UCSD-AML1 (cell line): ENCODE data around the gene KAT6B.
A peak's percentile ranks its signal among the peaks of the same experiment; 100 is the strongest.

Source experiments
- DNase-seq: peaks from one replicate; lab custom pipeline; 2025; ENCODE audit not compliant: unreplicated experiment; lab: John Stamatoyannopoulos, UW

KAT6B gene

DNA sequence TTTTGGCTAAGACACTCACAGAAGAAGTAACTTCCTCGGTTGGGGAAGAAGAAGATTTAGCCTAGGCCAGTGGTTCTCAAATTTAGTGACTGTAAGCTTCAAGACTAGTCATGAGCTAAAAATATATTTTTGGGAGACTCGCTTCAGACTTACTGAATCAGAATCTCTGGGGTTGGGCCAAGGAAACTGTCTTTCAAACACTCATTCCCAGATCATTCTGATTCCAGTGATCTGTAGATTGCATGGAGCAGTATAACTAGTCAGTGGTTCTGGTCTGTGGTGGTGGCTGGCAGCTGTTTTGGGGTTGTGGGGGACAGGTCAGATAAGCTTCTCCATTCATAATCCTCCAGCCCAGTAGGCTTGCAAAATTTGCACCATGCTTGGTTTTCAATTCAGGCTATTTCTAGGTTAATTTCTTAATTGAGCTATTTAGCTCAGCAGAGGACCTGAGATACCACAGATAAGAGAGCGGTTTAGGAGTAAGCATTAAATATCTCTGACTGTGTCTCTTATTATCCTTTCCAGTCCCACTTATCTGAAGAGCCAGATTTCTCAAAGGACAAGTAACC is 3.8 kb upstream of the KAT6B start:
- DNase-seq: no peak

- no peak for DNase-seq
These were observed 2.6 kb upstream of the KAT6B start for GRCh38 chr10:74823791-74824183.

DNA sequence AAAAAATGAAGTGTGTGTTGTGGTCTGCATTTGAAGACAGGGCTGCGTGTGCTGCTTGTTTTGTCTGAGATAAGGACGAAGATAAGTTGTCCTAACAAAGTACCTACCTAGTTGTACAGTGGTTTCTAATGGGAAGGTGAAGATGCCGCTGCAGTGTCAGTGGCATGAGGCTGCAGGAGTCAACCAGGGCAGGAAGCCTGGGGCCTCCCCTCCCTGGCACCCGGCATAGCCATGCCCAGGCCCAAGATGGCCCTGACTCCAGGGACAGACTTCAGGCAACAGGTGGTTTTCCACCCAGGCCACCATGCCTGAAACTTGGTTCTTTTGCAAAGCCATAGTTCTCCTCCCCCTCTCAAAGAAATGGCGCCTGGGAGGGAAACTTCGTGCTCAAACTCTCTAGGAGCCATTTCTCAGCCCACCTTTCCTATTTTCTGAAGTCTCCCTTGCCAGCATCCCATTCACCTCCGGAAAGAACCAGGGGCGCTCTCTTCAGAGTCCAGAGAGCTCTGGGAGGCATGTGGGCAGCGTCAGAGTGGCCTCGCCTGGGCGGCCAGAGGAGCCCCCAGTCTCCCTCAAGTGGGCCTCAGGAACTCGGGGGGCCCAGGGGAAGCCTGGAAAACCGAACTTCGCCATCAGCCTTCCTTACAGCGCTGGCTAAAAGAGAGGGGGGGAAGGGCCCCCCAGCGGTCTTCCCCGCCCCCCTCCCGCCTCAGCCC is 2.1 kb upstream of the KAT6B start:
- no peak for DNase-seq

DNA sequence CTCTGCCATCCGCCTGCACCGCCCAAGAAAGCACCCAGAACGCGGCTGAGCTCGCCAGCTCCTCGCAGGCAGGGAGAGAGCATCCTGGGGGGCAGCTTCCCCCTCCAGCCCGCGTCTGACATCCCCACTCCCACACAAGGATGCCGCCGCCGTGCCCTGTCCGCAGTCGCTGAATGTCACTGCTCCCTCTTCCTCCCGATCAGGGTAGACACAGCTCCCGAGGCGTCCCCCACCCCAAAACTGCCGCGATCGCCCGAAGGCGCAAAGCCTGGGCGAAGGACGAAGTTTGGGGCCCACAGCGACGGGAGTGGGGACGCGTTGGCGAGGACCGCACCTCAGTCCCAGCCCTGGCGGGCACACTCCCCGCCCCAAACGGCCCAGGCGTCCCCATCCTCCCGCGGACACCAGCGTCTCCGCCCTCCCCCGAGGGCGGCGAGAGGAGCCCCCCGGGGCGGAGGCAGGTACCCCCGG is 1.5 kb upstream of the KAT6B start:
- DNase-seq: peak; percentile 67

- peak; percentile 78 for DNase-seq
These were observed 844 bp upstream of the KAT6B start for GRCh38 chr10:74825371-74826141.

- no peak for DNase-seq
These were observed 643 bp downstream of the KAT6B start for GRCh38 chr10:74827045-74827441.

- no peak for DNase-seq
These were observed 1.3 kb downstream of the KAT6B start for GRCh38 chr10:74827694-74828093.

- DNase-seq: no peak
These were observed 2.5 kb downstream of the KAT6B start for GRCh38 chr10:74828946-74829345.

DNA sequence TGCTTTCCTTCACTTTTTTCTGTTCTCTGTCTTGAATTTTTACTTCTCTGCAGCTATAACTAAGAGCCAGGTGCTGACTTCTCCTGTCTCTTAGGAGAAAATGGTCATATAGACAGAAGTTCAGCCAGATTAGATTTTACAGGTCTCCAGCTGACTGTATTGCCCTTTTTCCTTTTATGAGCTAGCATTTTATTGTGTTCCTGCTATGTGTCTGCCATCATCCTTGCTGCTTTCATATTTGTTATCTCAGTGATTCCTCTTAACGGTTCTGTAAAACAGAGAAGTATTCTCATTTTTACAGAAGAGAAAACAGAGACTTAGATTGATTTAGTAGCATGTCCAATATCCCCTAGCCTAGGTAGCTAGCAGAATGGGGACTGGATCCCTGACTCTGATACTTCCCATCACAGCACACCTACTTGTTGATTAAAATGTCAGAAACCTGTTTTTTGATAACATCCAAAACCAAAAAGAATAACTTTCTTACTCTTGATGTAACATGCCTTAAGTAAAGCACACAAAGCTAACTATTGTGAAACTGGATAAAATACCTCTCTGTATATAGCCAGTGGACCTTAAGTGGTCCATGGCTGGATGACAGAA is 5.2 kb downstream of the KAT6B start:
- no peak for DNase-seq

DNA sequence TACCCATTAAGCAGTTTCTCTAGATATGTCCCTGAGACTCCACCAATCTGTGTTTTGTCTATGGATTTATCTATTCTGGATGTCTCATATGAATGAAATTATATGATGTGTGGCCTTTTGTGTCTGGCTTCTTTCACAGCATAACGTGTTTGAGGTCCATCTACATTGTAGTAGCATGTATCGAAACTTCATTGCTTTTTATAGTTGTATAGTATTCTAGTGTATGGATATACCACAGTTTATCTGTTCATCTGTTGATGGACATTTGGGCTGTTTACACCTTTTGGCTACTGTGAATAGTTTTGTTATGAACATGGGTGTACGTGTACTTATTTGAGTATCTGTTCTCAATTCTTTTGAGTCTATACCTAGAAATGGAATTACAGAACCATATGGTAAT is 9.6 kb downstream of the KAT6B start:
- no peak for DNase-seq

GRCh38 chr10:74836877-74837276 is 10.5 kb downstream of the KAT6B start:
- DNase-seq: no peak

DNA sequence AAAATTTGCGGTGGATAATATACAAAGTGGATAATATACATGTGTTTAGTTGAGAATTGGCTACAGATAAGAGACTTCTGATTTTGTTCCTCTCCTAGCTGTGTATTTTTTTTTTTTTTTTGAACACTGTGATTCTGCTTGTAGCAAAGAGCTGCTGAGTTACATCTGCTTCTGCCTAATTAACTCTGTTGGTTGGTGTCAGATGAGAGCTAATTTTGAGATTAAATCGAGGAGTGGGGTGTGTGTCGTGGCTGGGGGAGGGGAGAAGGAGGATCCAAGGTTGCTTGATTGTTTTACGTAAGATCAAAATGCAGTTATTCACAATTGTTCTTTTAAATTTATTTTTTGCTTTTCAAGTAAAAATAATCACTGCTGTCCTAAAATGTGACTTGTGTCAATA is 11.3 kb downstream of the KAT6B start:
- DNase-seq: no peak

GRCh38 chr10:74839708-74840107 is 13.3 kb downstream of the KAT6B start:
- DNase-seq: no peak

- no peak for DNase-seq
These were observed 15.0 kb downstream of the KAT6B start for GRCh38 chr10:74841265-74841973.

GRCh38 chr10:74842301-74842954 is 16.0 kb downstream of the KAT6B start:
- DNase-seq: no peak

DNA sequence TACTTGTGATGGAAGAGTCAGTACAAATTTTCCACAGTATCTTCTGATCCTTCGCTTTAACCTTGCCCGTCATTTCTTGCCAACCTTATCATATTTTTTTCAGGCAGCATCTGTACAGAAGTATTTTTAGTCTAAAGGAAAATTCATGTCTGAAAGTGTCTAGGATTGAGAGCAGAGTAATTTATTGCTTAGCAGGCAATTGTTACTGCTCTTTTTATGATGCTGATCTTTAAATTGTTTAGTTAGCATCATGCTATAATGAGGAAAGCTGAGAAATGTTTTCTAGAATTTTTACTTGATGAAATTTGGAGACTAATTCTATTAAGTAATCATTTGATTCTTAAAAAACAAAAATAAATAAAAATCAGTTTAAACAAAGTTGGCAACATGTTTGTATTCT is 20.6 kb downstream of the KAT6B start:
- no peak for DNase-seq

GRCh38 chr10:74851831-74852230 is 25.4 kb downstream of the KAT6B start:
- no peak for DNase-seq

- DNase-seq: no peak
These were observed 26.0 kb downstream of the KAT6B start for GRCh38 chr10:74852381-74852780.

- no peak for DNase-seq
These were observed 28.2 kb downstream of the KAT6B start for GRCh38 chr10:74854610-74855009.

DNA sequence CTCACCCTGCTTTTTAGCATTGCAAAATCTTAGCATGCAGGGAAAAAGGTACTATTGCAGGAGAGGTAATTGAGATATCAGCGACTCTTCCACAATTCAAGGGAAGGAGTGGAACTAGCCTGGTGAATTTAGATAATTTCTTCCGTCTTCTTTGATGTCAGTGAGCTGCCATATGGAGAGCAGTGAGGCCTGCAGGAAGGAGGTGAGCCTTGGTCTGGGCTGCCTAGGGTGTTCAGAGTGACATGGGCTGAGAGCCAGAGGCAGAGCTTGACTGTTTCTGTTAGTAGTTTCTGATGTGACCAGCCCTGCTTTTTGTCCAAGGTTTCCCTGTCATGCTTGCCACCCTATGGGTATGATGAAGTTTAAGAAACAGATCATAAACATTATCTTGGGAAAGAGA is 28.6 kb downstream of the KAT6B start:
- DNase-seq: peak; percentile 17

DNA sequence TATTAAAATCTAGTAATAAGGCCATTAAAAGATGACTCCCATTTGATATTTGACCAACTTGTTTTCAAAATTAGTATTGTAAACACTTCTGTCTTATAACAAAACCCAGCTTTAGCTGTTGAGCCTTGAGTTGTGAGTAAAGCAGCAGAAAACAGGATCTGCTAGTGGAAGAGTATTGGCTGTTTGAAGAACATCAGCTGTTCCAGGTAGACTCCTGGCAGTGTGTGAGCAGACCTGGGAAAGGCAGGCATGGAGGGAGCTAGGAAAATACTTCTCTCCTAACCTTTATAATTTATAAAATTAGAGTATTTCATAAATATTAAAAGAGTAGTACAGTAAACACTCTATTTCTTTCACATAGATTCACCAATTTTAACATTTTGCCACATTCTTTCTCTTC is 29.0 kb downstream of the KAT6B start:
- no peak for DNase-seq
